ENCODE data around the gene MAD2L1.

MAD2L1 gene

GRCh38 chr4:120059036-120059435, 7.6 kb downstream of the MAD2L1 start:
- no peak overlapping the region for H3K4me3 ChIP-seq (ENCODE audit: low read length)
- no peak for TF ChIP-seq CTCF (conservative IDR thresholded peaks at IDR 0.05; ENCODE audit: low read depth, low read length)
- DNase-seq (ENCODE audit: low read depth), result no peak

GRCh38 chr4:120057416-120057815, 9.2 kb downstream of the MAD2L1 start:
- no peak for TF ChIP-seq CTCF (conservative IDR thresholded peaks at IDR 0.05; ENCODE audit: low read depth, low read length)
- H3K4me3 ChIP-seq (ENCODE audit: low read length), result no peak overlapping the region
- no peak for DNase-seq (ENCODE audit: low read depth)

GRCh38 chr4:120056246-120056645, 10.4 kb downstream of the MAD2L1 start:
- no peak for DNase-seq (ENCODE audit: low read depth)
- no peak for TF ChIP-seq CTCF (conservative IDR thresholded peaks at IDR 0.05; ENCODE audit: low read depth, low read length)
- no peak overlapping the region for H3K4me3 ChIP-seq (ENCODE audit: low read length)

GRCh38 chr4:120055795-120056194, 10.9 kb downstream of the MAD2L1 start:
- DNase-seq (ENCODE audit: low read depth), result no peak
- TF ChIP-seq CTCF (conservative IDR thresholded peaks at IDR 0.05; ENCODE audit: low read depth, low read length), result no peak
- H3K4me3 ChIP-seq (ENCODE audit: low read length), result no peak overlapping the region

- TF ChIP-seq CTCF (conservative IDR thresholded peaks at IDR 0.05; ENCODE audit: low read depth, low read length), result no peak
- no peak overlapping the region for H3K4me3 ChIP-seq (ENCODE audit: low read length)
- peak; percentile 33 for DNase-seq (ENCODE audit: low read depth)
Observed at GRCh38 chr4:120055162-120055561, 11.5 kb downstream of the MAD2L1 start.

- DNase-seq (ENCODE audit: low read depth), result no peak
- TF ChIP-seq CTCF (conservative IDR thresholded peaks at IDR 0.05; ENCODE audit: low read depth, low read length), result no peak
- H3K4me3 ChIP-seq (ENCODE audit: low read length), result no peak overlapping the region
Observed at GRCh38 chr4:120053911-120054310, 12.7 kb downstream of the MAD2L1 start.

- TF ChIP-seq CTCF (conservative IDR thresholded peaks at IDR 0.05; ENCODE audit: low read depth, low read length), result no peak
Observed at GRCh38 chr4:120052856-120053255, 13.8 kb downstream of the MAD2L1 start.

More at GRCh38 chr4:120052856-120053255, 13.8 kb downstream of the MAD2L1 start:
- peak; percentile 96 for DNase-seq (ENCODE audit: low read depth)
- no peak overlapping the region for H3K4me3 ChIP-seq (ENCODE audit: low read length)

Measured in retinal pigment epithelial cell (primary cell).